ENCODE measurements around the gene N4BP3. TPM values are rescaled to one million over a fixed set of nuclear protein-coding genes. Genes with fewer than 3 reads are reported as not detected.
"Not testable (repeated sequence)": the region's sequence is repeated elsewhere in the genome, so short reads cannot be mapped to it uniquely, and the experiment has no call there.

The N4BP3 gene, protein sequence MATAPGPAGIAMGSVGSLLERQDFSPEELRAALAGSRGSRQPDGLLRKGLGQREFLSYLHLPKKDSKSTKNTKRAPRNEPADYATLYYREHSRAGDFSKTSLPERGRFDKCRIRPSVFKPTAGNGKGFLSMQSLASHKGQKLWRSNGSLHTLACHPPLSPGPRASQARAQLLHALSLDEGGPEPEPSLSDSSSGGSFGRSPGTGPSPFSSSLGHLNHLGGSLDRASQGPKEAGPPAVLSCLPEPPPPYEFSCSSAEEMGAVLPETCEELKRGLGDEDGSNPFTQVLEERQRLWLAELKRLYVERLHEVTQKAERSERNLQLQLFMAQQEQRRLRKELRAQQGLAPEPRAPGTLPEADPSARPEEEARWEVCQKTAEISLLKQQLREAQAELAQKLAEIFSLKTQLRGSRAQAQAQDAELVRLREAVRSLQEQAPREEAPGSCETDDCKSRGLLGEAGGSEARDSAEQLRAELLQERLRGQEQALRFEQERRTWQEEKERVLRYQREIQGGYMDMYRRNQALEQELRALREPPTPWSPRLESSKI
- total RNA-seq: 42.8 and 103 TPM in 2 replicates

DNA sequence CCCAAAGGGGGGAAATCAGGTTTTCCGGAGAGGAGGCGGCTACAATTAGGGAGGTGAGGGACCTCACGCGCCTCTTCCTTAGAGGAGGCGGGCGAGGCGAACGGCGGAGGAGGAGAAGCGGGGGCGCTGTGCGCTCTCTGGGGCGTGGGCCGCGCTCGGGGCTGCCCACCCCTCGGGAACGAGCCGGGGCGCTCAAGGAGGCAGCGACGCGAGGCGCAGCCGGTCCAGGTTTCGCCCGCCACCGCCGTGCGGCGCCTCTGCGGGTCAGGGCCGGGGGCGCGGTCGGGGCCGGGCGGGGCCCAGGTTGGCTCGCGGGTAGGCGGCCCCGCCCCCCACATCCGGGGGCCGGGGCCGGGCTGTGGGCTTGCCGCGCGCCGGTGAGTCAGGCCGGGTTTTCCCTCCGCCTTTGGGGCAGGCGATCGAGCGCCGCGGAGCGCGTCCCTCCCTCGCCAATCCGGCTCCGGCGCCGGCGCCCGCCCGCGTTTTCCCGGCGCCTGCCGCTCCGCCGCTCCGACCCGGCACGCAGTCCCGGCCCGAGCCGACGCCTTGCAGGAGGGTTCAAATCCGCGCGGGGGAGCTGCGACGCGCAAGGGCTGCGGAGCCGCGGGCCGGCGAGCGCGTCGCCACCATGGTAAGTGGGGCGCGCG, at the start of gene N4BP3:
Gene N4BP3 (plus strand): TSS at position 392 of the 647 bp plus-strand sequence. CDS start 6,052 bp downstream, outside the sequence.
- no peak for DNase-seq (ENCODE audit: extremely low read depth, low read depth, low spot score)

DNA sequence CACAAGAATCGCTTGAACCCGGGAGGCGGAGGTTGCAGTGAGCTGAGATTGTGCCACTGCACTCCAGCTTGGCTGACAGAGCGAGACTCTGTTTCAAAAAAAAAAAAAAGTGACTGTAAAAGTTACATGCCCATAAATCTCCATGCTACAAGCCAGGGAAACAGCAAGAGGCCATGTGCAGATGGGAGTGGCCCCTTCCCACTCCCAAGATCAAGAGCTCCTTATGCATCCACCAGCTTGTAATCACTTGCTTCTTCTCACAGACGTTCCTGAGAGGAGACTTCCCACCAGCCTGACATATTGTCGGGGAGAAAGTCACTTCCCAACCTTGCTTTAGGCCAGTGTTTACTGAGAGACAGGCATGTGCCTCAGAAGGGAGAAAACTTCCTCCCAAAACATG, 45.6 kb upstream of the N4BP3 start:
- no peak for DNase-seq (ENCODE audit: extremely low read depth, low read depth, low spot score)

DNA sequence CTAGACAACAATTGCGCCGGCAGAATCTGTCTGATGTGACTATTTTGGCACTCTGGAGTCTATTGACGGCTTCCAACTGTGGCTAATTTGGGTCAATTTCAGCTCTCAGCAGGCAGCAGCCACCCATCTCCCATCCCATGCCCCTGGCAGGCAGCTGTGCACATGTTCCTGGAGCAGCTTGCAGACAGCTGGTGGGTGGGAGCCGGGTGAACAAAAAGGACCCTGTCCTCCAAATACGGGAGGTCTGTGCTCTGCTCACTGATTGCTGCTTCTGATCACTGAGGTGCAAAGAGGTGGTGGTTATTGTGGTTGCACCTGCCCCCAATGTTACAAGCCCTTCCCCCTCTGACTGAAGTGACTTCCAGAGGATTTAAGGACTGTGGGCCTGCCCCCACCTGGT, 45.0 kb upstream of the N4BP3 start:
- no peak for DNase-seq (ENCODE audit: extremely low read depth, low read depth, low spot score)

DNA sequence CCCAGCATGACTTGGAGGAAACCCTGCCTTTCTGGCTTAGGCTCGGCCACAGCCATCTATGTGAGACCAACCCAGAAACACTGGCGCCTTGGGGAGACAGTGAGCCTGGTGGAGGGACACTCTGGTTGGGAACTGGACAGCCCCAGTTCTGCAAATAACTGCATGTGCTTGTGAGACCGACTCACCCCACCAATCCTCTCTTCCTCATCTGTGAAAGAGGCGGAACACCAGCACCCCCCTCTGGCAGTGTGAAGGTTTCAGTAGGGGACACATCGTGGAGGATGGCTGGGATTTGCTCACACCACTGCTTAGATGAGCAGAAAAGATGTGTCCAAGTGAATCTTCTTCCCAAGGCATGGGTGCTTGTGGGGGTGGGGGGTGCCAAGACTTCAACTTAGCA, 43.4 kb upstream of the N4BP3 start:
- no peak for DNase-seq (ENCODE audit: extremely low read depth, low read depth, low spot score)

DNA sequence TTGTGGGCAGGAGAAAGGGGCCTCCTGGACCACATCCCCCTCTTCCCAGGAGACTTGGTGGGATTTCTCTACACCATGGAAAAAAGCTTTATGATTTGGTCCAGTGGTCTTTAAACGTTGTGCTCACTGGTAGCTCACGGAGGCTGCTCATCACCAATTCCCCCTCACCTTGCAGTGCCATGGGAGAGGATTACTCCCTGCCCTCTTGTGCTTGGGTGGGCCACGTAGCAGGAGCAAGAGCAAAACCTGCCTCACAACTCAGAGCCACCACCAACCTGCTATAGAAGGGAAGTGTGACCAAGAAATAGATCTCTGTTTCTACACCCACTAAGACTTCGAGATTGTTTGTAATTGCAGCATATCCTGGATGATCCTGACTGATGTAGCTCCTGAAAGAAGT, 42.2 kb upstream of the N4BP3 start:
- DNase-seq (ENCODE audit: extremely low read depth, low read depth, low spot score): no peak

DNA sequence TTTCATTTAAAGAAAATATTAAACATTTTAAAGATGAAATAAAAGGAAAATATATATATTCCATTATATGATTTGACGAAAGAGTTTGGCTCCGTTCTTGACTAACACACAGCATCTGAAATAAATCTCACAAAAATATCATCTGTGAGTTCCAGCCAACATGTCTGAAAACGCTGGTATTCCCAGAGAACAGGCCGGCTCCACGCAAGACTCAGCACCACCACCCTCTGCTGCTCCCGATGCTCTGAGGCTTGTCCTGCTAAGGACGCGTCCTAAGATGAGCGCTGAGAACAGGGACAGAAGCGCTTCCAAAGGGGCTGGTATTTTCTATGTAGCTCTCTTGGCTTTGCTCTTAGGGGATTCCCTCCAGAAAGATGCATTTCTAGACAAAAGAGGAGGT, 40.6 kb upstream of the N4BP3 start:
- no peak for DNase-seq (ENCODE audit: extremely low read depth, low read depth, low spot score)

DNA sequence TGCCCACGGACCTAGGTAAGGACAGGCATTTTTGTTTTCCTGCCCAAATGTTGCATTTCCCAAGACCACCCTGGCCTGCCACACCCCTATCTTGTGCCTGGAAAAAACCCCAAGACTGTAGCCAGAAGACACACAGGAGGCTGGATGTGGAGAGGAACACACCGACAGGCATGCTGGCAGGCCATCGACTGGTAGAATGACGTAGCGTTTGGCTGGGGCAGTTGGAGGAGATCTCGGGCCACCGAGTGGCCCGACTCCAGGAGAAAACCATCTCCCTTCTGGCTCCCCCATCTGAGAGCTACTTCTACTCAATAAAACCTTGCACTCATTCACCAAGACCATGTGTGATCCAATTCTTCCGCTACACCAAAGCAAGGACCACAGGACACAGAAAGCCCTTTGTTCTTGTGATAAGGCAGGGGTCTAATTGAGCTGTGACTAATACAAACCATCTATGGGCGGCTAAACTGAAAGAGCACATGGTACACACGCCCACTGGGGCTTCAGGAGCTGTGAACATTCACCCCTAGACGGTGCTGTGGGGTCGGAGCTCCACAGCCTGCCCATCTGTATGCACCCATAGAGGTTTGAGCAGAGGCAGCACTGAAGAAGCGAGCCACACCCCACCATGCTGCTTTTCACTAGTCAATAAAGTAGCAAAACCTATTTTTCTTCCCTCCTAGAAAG, 38.9 kb upstream of the N4BP3 start:
- DNase-seq (ENCODE audit: extremely low read depth, low read depth, low spot score): no peak

DNA sequence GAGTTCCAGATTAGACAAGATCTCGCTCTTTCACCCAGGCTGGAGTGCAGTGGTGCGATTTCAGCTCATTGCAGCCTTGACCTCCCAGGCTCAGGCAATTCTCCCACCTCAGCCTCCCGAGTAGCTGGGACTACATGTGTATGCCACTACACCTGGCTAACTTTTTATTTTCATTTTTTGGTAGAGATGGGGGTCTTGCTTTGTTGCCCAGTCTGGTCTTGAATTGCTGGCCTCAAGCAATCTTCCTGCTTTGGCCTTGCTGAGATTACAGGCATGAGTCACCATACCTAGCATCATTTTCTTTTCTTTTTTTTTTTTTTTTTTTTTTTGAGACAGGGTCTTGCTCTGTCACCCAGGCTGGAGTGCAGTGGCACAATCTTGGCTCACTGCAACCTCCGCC, 36.4 kb upstream of the N4BP3 start:
- DNase-seq (ENCODE audit: extremely low read depth, low read depth, low spot score): not testable (repeated sequence)

DNA sequence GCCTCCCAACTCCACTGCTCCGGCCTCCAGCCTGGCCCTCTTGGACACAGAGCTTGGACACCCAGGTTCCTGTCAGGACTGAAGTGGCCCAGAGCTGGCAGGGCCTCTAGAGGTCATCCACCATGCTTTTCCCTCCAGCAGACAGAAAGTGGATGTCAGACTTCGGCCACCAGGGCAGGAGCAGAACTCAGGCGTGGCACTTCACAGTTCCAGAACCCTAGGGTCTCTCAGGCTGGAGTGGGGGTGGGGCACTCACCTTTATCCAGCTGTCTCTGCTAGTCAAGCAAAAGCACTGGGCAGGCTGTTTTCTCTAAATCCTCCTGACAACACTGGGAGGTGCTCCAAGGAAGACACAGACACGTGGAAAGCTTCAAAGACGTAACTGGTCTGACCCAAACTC, 35.6 kb upstream of the N4BP3 start:
- no peak for DNase-seq (ENCODE audit: extremely low read depth, low read depth, low spot score)

DNA sequence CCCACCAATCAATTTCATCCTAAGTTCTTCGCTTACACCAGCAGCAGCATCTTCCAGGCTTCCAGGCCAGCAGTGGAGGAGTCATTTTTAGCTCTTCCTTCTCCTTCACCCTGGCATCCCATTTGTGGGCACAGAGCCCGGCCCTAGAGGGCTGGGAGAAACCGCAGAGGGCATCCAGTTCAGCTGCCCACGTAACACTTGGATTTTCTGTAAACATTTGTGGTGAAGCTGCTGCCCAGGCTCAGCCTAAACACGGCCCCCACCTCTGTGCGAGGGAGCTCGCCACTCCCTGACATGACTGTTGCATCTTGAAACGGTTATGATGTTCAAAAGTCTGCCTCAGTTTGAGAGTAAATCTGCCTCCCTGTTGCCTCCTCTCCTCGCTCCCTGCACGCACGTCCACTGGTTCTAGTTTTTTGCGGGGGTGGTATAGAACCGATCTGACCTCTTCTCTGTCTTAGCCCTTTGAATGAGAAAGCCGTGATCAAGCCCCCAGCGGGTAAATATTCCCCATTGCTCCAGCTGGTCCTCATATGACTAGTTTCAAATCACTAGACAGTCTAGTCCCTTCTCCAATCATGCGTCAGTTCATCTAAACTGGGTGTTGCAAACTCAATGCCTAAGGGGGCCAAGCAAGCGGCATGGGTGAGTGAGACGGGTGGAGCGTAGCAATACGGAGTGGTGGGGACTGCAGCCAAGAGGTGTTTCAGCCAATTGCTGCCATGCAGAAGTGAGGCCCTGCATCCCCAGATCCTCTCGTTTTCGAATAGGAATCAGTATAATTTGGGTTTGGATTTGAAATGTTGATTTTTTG, 34.9 kb upstream of the N4BP3 start:
- DNase-seq (ENCODE audit: extremely low read depth, low read depth, low spot score): no peak

DNA sequence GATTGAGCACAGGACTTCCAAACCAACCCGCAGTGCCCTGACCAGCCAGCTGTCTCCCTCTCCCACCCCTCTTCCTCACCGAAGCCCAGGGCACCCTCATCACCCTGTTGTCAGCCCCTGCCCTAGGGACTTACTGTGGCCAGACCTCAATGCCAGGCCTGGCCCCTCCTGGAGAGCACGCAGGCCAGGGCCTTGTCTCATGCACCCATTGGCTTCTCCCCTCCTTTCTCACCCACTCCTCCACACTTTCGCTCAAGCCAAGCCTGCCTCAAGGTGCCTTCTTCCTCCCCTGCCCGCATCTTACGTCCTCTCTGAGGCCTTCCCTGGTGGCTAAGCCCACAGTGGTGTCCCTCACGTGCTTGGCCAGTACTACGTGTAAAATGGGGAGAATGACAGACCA, 33.3 kb upstream of the N4BP3 start:
- DNase-seq (ENCODE audit: extremely low read depth, low read depth, low spot score): no peak

DNA sequence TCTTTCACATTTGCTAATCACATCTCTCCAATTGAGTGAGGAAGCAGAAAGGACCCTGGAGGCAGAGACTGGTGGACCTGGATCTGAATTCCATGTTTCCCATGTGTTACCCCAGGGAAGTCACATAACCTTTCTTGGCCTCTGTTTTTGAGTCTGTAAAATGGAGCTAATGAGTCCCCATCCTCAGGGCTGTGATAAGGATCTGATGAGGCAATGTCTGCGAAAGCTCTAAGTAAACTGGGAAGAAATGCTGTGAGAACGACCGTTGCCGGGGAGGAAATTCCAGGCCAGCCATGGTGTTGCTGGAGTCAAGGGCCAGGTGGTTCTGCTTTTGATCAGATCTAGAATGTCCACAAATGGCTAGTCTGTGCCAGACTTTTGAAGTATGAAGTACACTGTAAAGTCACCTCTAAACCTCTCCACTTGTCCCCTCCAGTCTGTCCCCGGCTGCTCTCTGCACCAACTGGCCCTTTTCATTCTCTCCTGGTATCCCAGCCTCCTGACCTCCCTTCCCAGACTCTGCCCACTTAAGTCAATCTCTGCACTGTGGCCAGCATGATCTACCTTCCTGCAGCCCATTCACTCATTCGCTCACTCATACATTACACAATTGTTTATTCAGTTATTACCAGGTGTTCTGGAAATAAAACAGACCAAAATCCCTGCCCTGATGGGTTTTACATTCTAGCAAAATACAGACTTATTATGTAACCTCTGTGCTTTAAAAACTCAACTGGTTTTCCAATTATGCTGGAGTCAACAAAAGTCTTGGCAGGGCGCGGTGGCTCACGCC, 32.5 kb upstream of the N4BP3 start:
- no peak for DNase-seq (ENCODE audit: extremely low read depth, low read depth, low spot score)

DNA sequence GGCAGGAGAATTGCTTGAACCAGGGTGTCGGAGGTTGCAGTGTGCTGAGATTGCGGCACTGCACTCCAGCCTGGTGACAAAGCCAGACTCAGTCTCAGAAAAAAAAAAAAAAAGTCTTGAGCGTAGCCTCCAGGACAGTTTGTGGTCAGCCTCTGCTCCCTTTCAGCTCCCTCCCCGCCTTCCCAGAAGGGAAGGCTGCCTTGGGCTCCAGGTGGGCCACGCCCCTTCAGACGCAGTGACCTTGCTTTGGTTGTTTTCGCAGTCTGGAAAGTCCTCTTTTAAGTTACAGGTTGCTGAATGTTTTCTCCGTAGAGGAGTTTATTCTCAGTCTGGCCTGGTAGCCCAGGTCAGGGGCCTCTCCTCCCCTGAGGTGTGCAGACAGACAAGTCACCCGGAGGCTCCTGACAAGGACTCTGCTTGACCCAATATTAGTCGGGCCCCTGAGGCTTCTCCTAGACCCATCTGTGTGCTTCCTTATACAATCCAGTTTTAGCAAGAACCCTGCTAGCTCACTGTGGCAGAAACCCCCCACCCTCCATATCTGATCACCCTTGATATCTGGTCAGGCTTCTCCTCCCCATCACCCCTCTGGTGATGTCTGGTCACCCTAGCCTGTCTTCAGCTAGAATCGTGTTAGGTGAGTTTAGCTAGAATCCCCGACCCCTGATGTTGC, 31.6 kb upstream of the N4BP3 start:
- DNase-seq (ENCODE audit: extremely low read depth, low read depth, low spot score): no peak

DNA sequence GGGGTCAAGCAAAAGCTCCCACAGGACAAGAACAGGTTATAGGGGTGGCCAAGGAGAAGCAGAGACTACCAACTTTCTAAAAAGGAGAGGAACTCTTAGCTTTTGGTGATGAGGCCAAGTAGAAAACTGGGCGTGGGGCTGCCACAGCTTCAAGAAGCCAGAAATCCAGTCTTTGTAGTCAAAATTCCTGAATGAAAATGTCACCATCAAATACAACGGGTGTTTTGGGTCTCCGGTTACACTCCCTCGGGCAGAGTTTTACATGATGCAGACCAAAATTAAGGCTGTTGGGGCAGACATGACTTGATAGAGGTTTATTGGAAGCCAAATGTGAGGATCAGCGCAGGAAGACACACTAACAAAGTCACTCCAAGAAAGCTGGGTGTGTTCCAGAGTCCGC, 29.4 kb upstream of the N4BP3 start:
- DNase-seq (ENCODE audit: extremely low read depth, low read depth, low spot score): no peak

DNA sequence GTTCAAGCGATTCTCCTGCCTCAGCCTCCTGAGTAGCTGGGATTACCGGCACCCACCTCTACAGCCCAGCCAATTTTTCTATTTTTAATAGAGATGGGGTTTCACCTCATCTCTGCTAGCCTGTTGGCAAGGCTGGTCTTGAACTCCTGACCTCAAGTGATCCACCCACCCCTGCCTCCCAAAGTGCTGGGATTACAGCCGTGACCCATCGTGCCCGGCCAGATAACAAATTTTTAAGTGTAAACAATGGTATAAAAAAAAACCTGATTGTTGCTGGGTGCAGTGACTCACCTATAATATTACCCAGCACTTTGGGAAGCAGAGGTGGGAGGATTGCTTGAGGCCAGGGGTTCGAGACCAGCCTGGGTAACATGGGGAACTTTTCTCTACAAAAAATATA, 28.0 kb upstream of the N4BP3 start:
- DNase-seq (ENCODE audit: extremely low read depth, low read depth, low spot score): no peak

DNA sequence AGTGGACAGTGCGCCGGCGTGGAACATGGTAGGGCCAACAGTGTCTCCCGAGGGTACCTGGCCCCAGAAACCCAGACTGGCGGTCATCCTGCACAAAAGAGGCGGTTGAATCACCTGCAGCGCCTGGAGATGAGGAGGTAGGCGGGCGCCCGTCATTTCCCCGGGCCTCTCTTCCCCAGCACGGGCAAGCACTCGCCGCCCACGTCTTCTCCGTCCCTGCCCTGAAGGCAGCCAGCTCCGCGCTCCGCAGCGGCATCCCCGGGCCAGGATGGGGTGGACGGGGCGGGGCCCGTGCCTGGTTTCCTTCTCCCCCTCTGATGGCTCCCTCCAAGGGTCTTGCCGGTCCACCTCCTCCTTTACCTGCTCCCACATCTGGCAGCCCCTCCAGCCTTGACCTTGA, 27.1 kb upstream of the N4BP3 start:
- DNase-seq (ENCODE audit: extremely low read depth, low read depth, low spot score): no peak

DNA sequence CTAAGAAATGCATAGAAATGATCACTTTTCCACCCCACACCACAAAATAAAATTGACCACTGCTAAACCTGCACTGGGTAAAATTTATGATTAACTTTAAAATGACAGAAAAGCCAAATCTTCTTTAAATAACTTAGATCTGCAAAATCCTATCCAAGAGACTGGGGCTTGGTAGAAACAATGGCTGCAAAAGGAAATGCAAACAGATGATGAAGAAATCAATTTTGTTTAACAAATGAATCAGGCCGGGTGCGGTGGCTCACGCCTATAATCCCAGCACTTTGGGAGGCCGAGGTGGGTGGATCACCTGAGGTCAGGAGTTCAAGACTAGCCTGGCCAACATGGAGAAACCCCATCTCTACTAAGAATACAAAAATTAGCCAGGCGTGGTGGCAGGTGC, 26.1 kb upstream of the N4BP3 start:
- DNase-seq (ENCODE audit: extremely low read depth, low read depth, low spot score): not testable (repeated sequence)

DNA sequence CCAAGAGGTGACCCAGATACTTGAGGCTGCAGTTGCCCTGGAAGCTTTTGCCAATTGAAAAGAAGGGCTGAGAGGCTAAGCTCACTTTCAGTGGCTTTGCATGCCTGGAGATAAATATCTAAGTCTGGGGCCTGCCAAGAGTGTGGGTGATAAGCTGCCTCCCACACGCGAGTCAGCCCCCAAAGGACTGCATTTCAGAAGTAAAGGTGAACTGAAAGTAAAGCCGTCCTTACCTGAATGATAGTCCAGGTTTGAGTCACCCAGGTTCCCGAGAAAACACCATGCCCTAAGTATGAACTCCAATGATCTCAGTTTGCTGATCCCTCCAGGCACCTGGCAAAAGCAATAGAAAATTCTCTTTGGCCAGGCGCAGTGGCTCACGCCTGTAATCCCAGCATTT, 22.5 kb upstream of the N4BP3 start:
- no peak for DNase-seq (ENCODE audit: extremely low read depth, low read depth, low spot score)

DNA sequence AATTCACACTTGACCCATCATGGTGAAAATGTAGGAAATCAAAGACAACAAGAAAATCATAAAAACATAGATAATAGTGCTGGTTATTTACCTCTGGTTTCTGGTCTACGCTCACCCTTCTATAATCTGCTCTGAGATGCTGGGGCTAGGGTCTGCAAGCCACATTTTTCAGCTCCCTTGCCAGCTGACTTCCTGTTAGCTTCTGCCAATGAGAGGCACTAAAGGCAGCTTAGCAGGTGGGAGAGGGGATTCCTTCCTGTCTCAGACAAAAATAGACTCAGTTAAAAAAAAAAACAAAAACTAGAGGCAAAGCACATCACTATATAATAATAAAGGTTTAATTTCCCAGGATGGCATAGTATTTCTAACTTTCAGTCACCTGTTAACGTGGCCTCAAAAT, 20.2 kb upstream of the N4BP3 start:
- no peak for DNase-seq (ENCODE audit: extremely low read depth, low read depth, low spot score)
